DMS 273 treated with DMSO at 0.1 percent for 48 hours (cell line): Measurements from ENCODE around the gene OR5L1.

ENCODE experiments used
- DNase-seq: peaks from one replicate; lab custom pipeline; 2025; lab: John Stamatoyannopoulos, UW

Gene OR5L1

GRCh38 chr11:55811067-55811466 lies at the start of gene OR5L1:
OR5L1 (plus strand) TSS chr11:55811367; CDS start chr11:55811467, 100 bp downstream.
- no peak for DNase-seq

- no peak for DNase-seq
Observed at GRCh38 chr11:55773138-55773537, 38.0 kb upstream of the OR5L1 start, which contains the start of gene OR5D13. OR5D13 (plus strand) TSS chr11:55773438; CDS start chr11:55773438, 0 bp downstream.

DNA sequence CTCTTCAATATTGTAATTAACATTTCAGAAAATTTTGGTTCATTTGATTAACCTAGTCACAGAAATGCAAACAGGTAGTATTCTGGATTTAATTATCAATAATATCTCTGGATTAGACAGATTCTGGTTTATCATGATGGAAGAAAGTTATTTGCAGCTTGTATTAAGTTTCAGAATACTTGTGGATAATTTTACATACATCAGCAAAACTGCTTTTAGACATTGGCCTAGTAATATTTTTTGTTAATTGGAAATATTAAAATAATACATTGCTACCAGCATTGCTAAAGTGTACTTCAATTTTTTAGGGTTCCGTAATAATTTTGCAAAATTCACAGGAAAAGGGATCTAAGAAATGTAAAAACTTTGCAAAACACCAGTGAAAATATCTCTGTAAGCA lies 19.6 kb upstream of the OR5L1 start:
- DNase-seq = no peak

DNA sequence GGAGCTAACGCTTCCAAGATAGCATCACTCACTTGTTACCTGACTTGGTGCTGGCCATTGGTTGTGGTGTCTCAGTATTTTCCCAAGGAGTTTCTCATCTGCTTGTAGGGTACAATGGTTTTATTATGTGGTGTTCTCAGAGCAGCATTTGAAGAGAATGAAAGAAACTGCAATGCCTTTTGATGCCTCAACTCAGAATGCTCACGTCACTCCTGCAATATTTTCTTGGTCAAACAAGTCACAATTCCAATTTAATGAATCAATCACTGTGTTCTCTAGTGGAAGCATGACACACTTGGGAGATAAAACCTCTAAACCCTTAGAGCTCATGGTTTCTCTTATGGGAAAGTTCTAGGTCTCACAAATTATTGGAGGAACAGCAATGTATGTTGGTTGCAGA lies 17.8 kb upstream of the OR5L1 start:
- no peak for DNase-seq

DNA sequence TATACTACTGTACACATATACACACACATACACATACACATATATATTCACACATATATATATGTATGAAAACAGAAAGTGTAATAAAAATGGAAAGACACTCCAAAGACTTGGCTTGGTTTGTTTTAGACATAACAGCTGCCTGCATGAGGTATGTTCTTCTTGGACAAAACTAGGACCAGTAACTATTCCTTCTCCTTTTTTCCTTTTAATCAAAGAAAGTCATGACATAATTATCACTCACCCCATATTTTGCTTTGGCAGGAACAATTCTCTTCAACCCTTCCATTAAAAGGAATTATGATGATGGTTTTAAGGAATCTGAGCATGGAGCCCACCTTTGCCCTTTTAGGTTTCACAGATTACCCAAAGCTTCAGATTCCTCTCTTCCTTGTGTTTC lies 15.9 kb upstream of the OR5L1 start, which contains the start of gene OR5D14:
Gene OR5D14 (plus strand): TSS at position 301 of the 400 bp plus-strand sequence. CDS start 0 bp downstream, at position 301.
- DNase-seq = no peak

DNA sequence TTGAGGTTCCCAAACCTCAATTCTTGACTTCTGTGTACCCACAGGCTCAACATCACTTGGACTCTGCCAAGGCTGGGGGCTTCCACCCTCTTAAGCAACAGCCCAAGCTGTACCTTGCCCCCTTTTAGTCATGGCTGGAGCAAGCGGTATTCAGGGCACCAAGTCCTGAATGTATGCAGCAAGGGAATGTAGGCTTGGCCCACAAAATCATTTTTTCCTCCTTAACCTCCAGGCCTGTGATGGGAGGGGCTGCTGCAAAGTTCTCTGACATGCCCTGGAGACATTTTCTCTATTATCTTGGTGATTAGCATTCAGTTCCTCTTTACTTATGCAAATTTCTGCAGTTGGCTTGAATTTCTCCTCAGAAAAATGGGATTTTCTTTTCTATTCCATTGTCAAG lies 4.9 kb upstream of the OR5L1 start:
- DNase-seq = no peak

DNA sequence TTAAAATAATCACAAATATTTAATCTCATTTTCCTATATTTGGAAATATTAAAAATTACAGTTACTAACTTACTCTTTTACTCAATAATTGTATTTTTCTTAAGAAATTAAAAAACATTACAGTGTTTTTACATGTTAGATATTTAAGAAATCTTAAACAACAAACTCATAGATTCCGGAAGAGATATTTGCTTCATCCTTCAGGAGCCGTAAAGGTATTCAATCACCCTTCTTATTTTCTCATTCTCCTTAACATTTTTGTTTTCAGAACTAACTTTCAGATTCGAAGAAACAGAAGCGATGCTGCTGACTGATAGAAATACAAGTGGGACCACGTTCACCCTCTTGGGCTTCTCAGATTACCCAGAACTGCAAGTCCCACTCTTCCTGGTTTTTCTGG lies 8.2 kb downstream of the OR5L1 start, which contains the start of gene OR5D18:
Gene OR5D18 (plus strand): TSS at position 301 of the 400 bp plus-strand sequence. CDS start 0 bp downstream, at position 301.
- DNase-seq = no peak

DNA sequence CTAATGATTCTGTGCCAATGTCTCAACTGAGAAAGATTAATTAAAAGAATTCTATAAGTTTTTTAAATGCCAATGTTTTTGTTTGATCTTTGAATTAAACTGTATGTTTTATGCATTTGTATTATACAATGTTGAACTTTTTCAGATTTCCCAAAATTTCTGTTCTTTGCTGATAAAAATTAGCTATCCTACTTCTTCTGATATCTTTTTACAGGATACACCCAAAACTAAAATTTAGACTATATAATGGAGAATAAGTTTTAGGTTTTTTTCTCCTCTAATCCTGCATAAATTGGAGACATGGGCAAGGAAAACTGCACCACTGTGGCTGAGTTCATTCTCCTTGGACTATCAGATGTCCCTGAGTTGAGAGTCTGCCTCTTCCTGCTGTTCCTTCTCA lies 15.8 kb downstream of the OR5L1 start, which contains the start of gene OR5L2:
Gene OR5L2 (plus strand): TSS at position 301 of the 400 bp plus-strand sequence. CDS start 0 bp downstream, at position 301.
- DNase-seq = no peak

DNA sequence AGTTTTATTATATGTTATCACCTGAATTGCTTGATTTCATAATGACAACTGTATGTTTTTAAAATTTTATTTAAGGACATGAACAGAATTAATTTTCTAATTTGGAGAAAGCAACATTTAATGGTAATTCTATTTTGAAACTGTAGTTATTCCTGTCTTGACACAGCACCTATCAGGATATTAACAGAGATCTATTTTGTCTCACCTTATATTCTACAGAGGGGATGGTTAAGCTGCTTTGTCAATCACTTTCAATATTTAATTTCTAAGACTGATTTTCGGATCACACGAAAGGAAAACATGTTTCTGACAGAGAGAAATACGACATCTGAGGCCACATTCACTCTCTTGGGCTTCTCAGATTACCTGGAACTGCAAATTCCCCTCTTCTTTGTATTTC lies 27.3 kb downstream of the OR5L1 start, which contains the start of gene OR5D16:
Gene OR5D16 (plus strand): TSS at position 301 of the 400 bp plus-strand sequence. CDS start 0 bp downstream, at position 301.
- no peak for DNase-seq

DNA sequence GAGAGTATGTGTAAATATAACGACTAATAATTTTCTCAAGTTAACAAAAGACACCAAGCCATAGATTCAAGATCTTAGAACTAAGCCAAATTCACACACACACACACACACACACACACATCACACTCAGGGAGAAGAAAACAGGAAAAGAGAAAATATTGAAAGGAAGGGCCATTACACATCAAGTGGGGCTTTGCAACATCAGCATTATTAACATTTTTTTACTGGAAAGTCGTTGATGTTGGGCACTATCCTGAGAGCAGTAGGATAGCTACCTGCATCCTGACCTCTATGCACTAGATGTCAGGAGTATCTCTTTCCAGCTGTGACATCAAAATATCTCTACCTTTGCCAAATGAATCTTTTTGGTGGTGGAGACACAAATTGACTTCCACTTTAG lies 36.3 kb downstream of the OR5L1 start:
- no peak for DNase-seq

DNA sequence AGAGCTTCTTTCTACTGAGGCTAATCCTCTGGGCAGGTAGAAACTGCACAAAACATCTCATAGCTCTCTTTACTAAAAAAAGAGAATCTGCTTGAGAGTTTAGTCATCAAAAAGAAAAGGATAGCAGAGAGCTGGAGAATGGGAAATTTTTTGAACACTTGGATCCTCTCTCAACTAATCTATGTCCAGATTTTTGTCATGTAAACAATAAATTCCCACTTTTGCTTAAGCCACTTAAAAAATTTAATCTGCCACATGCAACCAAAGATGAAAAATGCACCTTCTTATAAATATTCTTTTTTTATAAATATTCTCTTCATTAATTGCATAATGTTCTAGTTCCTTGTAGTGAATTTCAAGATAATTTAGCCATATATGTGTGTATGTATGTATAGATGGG lies 37.9 kb downstream of the OR5L1 start:
- no peak for DNase-seq

GRCh38 chr11:55852141-55852540 lies 41.0 kb downstream of the OR5L1 start:
- no peak for DNase-seq

DNA sequence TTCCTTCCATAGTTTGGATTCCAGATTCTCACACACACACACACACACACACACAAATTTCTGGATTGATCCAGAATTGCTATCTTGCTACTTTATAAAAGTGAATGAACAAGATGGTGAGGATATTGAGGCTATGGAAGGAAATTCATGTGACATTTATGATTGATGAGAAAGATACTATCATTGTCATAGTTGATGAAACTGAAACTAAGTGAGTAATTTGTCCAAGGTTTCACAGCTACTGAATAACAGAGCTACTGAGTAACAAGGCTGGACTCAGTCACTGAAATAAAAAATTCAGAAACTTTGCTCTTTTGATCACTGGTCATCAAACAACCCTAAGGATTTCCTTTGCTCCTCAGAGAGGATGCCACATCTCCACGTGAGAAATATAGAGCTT lies 43.5 kb downstream of the OR5L1 start:
- DNase-seq = no peak
